Measurements from ENCODE around the gene PSMG4. TPM values are rescaled to one million over a fixed set of nuclear protein-coding genes. Genes with fewer than 3 reads are reported as not detected.

PSMG4 gene
- 10 to 100 TPM; 10.1 to 22.7 (median 16.7) TPM for total RNA-seq

GRCh38 chr6:3258720-3259490 is at the start of gene PSMG4:
Gene PSMG4 (plus strand): TSS chr6:3258947. CDS start chr6:3259023, 76 bp downstream.
- in situ Hi-C loops (cut with MboI; ENCODE audit: low pct_ligation_motif_present in 1 of 4, low pct_unique_long_range_greater_than_20kb in 1 of 4, low sequenced_read_pairs in 3 of 4) (loop anchor here in 1 of 4 donors (10.0 kb wide), 1 partner anchor 134 kb away; no protein-coding TSS in a partner anchor), intact Hi-C loops (cut with DNase I; ENCODE audit: low total_unique reads) (no loop called here)
- Histone ChIP-seq H3K36me3 (peaks cover 0 to 2% (median 0%) of the 10 kb centered on the region in 4 donors), H3K27me3 (no peaks in the 10 kb centered on the region), H3K27ac (peak within 1 kb of the TSS; percentile 82 to 87 (median 86)), H3K4me1 (peaks cover 15 to 26% (median 23%) of the 10 kb centered on the region in 4 donors), H3K4me3 (peak within 1 kb of the TSS; percentile 71 to 90 (median 88)), H3K9me3 (no peaks in the 10 kb centered on the region)
- TF ChIP-seq POLR2AphosphoS5 (IDR thresholded peaks at IDR 0.05) (peak; percentile 78 to 85 (median 83)), POLR2A (IDR thresholded peaks at IDR 0.05) (peak; percentile 65), EP300 (IDR thresholded peaks at IDR 0.05; ENCODE audit: low read depth) (no peak)
- WGBS, 2 donors (ENCODE audit: low coverage in 1 of 2), result 1% methylated on average over 23 of the region's 80 CpGs; no CpG with 5 or more reads in 1 of the 2 donors
- DNase-seq, result peak; percentile 98

DNA sequence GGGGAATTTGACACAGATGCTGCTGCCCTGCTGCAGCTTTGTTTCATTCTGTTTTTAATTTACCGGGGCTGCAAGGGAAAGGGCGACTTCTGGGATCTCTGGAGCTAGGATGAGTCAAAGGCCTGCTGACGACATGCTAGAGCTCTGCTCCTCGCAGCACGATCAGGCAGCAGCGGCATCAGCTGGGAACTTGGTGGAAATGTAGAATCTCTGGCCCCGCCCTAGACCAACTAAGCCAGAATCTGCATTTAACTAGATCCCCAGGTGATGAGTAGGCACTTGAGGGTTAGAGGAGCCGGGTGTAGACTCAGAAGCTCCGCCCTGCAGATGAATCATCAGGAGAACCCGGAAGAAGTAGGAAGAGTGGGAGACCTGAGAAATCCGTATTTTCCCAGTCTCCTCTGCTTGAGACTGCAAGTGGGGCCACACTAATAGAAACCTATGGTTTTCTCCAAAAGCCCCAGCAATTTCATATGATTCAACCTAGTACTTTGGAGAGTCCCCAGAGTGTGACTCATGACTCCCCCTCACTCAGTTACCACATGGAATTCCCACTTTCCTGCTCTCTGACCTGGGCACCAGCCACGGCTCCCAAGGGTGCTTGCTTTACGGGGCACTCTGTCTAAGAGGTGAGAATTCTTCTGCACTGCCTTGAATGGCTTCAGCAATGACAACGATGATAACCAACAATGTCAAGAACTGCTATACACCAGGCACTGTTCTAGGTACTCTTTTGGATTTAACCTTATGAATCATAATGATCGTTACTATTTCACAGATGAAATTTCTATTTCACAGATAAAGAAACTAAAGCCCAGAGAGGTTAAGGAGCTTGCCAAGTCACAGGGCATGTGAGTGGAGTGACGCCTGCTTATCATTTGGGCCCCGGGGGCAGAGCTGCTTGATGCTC is 49.4 kb upstream of the PSMG4 start:
- Histone ChIP-seq H3K4me3 (no peak overlapping the region), H3K36me3 (no peaks in the 10 kb centered on the region), H3K9me3 (no peaks in the 10 kb centered on the region), H3K27me3 (no peaks in the 10 kb centered on the region), H3K4me1 (peaks cover 0 to 8% (median 0%) of the 10 kb centered on the region in 4 donors), H3K27ac (peak overlapping the region in 2 of 4 donors; percentile 1 to 13)
- no peak for DNase-seq
- 45 to 80% methylated on average over 4 to 17 of the region's 17 CpGs for WGBS, 2 donors (ENCODE audit: low coverage in 1 of 2)
- in situ Hi-C loops (cut with MboI; ENCODE audit: low pct_ligation_motif_present in 1 of 4, low pct_unique_long_range_greater_than_20kb in 1 of 4, low sequenced_read_pairs in 3 of 4), result no loop called here
- intact Hi-C loops (cut with DNase I; ENCODE audit: low total_unique reads), result no loop called here
- no peak for TF ChIP-seq POLR2AphosphoS5 (IDR thresholded peaks at IDR 0.05)
- TF ChIP-seq POLR2A (IDR thresholded peaks at IDR 0.05), result no peak
- no peak for TF ChIP-seq CTCF (IDR thresholded peaks at IDR 0.05)
- TF ChIP-seq EP300 (IDR thresholded peaks at IDR 0.05; ENCODE audit: low read depth), result no peak

GRCh38 chr6:3210024-3210610 is 48.6 kb upstream of the PSMG4 start:
- in situ Hi-C loops (cut with MboI; ENCODE audit: low pct_ligation_motif_present in 1 of 4, low pct_unique_long_range_greater_than_20kb in 1 of 4, low sequenced_read_pairs in 3 of 4), result no loop called here
- peak overlapping the region in 1 of 4 donors; percentile 1 for H3K27ac ChIP-seq
- H3K4me1 ChIP-seq, result peaks cover 0 to 8% (median 0%) of the 10 kb centered on the region in 4 donors
- no peaks in the 10 kb centered on the region for H3K9me3 ChIP-seq
- no peak for TF ChIP-seq CTCF (IDR thresholded peaks at IDR 0.05)
- no peak for TF ChIP-seq POLR2A (IDR thresholded peaks at IDR 0.05)
- intact Hi-C loops (cut with DNase I; ENCODE audit: low total_unique reads), result no loop called here
- no peaks in the 10 kb centered on the region for H3K27me3 ChIP-seq
- no peak for DNase-seq
- H3K4me3 ChIP-seq, result no peak overlapping the region
- H3K36me3 ChIP-seq, result no peaks in the 10 kb centered on the region
- WGBS, 2 donors (ENCODE audit: low coverage in 1 of 2), result 82 to 91% methylated on average over 4 to 9 of the region's 9 CpGs

DNA sequence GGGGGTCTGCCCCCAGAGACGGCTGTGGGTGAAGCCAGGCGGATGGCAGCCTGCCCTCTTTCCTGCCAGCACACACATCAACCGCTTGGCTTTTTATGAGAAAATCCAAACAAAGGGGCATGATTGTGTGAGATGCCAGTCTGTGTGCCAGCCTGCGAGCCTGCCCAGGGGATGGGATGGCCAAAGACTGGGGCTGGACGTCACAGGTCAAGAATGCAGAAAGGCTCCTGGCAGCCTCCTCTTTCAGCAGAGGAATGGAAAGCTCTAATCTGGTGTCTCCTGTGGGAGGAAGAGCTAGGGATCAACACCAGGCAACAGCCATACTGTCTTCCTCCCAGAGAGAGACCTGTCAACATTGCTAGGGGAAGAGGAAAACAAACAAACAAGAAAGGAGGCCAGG is 47.1 kb upstream of the PSMG4 start:
- in situ Hi-C loops (cut with MboI; ENCODE audit: low pct_ligation_motif_present in 1 of 4, low pct_unique_long_range_greater_than_20kb in 1 of 4, low sequenced_read_pairs in 3 of 4) (no loop called here), intact Hi-C loops (cut with DNase I; ENCODE audit: low total_unique reads) (no loop called here)
- no peaks in the 10 kb centered on the region for H3K9me3 ChIP-seq
- H3K4me1 ChIP-seq, result peaks cover 0 to 8% (median 0%) of the 10 kb centered on the region in 4 donors
- no peaks in the 10 kb centered on the region for H3K27me3 ChIP-seq
- no peaks in the 10 kb centered on the region for H3K36me3 ChIP-seq
- TF ChIP-seq POLR2A (IDR thresholded peaks at IDR 0.05), result no peak
- TF ChIP-seq EP300 (IDR thresholded peaks at IDR 0.05; ENCODE audit: low read depth), result no peak
- TF ChIP-seq POLR2AphosphoS5 (IDR thresholded peaks at IDR 0.05), result no peak
- no peak for TF ChIP-seq CTCF (IDR thresholded peaks at IDR 0.05)
- H3K4me3 ChIP-seq, result no peak overlapping the region
- no peak for DNase-seq
- 76% methylated on average over 5 of the region's 5 CpGs; no CpG with 5 or more reads in 1 of the 2 donors for WGBS, 2 donors (ENCODE audit: low coverage in 1 of 2)
- peak overlapping the region in 3 of 4 donors; percentile 49 to 53 (median 52) for H3K27ac ChIP-seq

Data from transverse colon (tissue), 4 donors.